ENCODE measurements around the gene THBS2.

DNA sequence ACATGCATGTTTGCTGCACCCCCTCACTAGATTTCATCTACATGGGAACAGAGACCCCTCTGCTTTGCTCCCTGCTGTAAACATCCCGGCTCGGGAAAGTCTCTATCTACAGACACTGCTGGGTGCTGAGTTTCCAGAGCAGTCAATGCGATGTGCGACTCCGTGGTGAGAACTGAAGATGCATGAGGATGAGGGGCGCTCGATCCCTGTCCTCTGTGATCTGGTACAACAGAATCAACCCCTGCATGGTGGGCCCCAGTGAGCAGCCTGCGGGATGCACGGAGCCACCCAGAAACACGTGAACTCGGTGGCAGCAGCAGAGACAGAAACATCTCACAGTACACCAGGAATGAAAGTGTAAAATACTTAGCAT, 83.1 kb downstream of the THBS2 start:
- TF ChIP-seq TAF1 (IDR thresholded peaks at IDR 0.05; ENCODE audit: borderline replicate concordance, insufficient read depth, low read length) (no peak), POLR2AphosphoS5 (IDR thresholded peaks at IDR 0.05; ENCODE audit: low read depth, low read length) (no peak), SIN3A (IDR thresholded peaks at IDR 0.05; ENCODE audit: borderline replicate concordance, insufficient read depth, low read length) (no peak)
- TF ChIP-seq, protein P1, sequence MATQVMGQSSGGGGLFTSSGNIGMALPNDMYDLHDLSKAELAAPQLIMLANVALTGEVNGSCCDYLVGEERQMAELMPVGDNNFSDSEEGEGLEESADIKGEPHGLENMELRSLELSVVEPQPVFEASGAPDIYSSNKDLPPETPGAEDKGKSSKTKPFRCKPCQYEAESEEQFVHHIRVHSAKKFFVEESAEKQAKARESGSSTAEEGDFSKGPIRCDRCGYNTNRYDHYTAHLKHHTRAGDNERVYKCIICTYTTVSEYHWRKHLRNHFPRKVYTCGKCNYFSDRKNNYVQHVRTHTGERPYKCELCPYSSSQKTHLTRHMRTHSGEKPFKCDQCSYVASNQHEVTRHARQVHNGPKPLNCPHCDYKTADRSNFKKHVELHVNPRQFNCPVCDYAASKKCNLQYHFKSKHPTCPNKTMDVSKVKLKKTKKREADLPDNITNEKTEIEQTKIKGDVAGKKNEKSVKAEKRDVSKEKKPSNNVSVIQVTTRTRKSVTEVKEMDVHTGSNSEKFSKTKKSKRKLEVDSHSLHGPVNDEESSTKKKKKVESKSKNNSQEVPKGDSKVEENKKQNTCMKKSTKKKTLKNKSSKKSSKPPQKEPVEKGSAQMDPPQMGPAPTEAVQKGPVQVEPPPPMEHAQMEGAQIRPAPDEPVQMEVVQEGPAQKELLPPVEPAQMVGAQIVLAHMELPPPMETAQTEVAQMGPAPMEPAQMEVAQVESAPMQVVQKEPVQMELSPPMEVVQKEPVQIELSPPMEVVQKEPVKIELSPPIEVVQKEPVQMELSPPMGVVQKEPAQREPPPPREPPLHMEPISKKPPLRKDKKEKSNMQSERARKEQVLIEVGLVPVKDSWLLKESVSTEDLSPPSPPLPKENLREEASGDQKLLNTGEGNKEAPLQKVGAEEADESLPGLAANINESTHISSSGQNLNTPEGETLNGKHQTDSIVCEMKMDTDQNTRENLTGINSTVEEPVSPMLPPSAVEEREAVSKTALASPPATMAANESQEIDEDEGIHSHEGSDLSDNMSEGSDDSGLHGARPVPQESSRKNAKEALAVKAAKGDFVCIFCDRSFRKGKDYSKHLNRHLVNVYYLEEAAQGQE (IDR thresholded peaks at IDR 0.05; ENCODE audit: insufficient read depth in 1 of 2, low read depth in 2 of 2, low read length in 2 of 2), result no peak
